Kasumi-1 (cell line): ENCODE data around the gene CYP2D6.
"Not testable (repeated sequence)": the region's sequence is repeated elsewhere in the genome, so short reads cannot be mapped to it uniquely, and the experiment has no call there.

ENCODE experiments used
- DNase-seq, 2 experiments: peaks; one replicate each; lab custom pipeline; 2025; lab: John Stamatoyannopoulos, UW

The CYP2D6 gene

DNA sequence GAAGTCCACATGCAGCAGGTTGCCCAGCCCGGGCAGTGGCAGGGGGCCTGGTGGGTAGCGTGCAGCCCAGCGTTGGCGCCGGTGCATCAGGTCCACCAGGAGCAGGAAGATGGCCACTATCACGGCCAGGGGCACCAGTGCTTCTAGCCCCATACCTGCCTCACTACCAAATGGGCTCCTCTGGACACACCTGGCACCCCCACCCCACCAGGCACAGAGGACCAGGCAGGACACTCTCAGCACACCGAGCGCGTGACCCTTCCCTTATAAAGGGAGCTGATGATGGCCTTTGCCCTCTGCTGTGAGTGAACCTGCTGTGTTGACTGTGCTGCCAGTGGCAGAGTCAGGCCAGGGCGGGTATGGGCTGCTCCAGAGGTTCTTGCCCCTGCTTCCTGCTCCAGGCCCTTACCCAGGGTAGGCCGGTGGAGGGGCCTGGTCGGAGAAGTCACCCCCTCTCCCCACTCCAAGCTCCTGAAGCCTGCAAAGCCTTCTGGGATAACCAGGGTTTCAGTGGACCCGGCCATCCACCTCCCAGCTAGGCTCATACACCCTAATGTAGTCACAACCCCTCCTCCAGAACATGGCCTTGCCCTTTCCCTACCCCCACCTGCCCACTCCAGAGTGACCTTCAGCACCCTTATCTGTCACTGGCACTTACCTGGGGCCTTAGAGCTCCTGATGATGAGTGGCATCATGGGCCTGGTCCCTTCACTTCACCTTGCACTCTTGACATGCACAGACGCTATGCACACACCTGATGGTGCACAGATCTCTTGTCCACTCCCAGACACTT, at the start of gene CYP2D6:
Gene CYP2D6, minus strand, starts transcription at position 172 of the 793 bp plus-strand sequence. Its CDS starts 19 bp downstream, at position 153.
- not testable (repeated sequence) for DNase-seq

DNA sequence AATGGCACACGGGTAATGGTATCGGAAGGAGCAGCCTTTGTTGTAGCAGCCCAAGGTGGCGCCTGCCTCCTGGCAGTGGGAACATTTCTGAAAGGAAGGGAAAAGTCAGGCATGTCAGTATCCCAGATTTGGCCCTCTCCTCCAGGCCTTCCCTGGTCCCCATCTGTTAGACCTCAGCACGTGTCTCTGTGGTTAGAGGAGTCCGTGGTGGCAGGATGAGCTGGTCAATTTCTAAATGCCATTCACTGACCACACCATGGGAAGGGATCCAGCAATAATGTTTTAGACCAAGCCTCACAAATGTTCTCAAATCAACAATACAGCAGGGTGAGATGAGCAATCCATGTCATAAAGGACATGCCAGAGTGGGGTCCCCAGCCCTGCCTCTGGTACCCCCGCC, 49.0 kb upstream of the CYP2D6 start:
- DNase-seq, result no peak

- DNase-seq, result no peak
Measured at GRCh38 chr22:42178910-42179519, 48.4 kb upstream of the CYP2D6 start.

DNA sequence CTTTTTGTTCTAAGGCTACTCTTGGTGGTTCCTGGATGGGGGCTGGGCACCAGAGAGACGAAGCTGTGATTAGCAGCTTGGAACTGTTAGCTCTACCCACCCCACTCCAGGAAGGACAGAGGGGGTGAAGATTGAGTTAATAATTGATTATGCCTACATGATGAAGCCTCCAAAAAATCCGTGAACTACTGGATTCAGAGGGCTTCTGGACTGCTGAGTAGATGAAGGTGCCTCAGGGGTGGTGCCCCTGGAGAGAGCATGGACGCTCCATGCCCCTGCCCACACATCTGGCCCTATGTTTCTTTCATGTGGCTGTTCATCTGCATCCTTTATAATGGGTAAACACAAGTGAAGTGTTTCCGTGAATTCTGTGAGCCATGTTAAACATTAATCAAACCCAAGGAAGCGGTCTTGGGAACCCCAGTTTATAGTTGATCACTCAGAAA, 47.3 kb upstream of the CYP2D6 start:
- DNase-seq, result no peak

DNA sequence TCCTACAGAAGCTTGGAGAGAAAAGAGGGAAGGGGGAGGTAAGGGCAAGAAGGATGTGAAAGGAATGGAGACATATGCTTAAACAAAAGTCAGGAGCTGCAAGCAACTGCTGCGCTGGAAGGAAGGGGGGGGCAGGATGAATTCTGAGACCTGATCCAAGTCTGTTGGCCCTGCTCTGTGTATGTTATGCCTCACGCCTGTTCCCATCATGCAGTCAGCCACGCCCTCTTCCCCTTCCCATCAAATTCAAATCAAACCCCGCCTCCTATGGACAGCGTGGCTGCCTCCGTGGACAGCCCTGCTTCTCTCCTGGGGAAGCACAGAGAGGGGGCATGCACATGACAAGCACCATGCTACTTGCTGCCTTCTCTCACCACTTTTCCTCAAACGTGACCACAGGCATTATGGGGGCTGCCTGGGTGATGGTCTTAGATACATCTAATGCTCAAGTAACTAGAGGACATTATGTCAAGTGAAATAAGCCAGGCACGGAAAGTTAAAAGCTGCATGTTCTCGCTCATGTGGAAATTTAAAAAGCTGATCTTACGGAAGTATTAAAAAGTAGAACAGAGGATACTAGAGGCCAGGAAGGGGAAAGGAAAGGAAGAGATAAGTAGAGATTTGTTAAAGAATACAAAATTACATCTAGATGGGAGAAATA, 45.8 kb upstream of the CYP2D6 start:
- no peak for DNase-seq

DNA sequence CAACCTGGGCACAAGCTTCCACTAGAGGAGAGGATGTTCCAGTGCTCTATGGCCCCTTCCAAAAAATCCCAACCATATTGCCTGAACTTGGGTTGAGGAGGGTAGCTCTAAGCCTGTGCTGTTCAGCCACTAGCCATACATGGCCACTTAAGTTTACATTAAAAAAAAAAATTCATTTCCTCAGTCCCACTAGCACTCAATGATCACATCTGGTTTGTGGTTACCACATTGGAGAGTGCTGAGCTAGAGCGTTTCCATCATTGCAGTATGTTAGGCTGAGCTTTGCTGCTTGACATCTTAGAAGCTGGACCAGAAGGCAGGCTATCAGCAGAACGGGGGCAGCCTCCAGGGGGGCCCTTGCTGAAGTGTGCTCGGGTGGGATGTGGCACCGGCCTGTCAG, 43.5 kb upstream of the CYP2D6 start:
- DNase-seq, result peak in 1 of 2 experiments; percentile 20

DNA sequence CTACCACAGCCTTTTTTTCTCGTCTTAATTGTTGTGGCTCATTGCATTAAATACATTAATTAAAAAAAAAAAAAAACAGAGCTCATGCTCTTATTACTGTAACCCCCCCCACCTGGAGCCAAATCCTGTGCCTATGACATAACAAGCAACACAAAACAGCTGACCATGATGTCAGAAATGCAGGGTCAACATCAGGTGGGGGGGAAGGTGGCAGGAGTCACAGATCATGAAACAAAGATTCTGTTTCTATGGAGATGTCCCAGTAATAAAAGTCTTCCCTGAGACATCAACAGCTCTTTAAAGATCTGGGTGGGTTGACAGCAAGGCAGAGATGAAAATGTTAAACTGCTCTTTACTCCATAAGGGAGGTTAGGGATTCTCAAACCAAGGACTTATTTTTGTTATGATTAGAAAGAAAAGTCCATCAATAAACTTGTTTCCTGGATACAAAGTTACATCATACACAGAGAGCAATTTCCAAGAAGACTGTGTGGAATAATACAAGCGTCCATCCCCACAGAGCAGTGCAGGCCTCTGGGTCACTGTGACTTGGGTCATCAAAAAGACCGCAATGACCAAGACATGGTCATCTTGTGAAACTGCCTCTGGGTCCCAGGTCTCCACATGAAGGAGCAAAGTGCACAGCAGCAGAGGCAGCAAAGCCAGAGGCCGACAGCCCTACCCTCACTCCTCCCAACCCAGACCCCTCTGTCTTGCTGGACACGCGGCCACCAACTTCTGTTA, 42.7 kb upstream of the CYP2D6 start:
- no peak for DNase-seq

GRCh38 chr22:42172773-42173172, 42.2 kb upstream of the CYP2D6 start:
- no peak for DNase-seq

- no peak for DNase-seq
Measured at GRCh38 chr22:42171946-42172719, 41.5 kb upstream of the CYP2D6 start.

DNA sequence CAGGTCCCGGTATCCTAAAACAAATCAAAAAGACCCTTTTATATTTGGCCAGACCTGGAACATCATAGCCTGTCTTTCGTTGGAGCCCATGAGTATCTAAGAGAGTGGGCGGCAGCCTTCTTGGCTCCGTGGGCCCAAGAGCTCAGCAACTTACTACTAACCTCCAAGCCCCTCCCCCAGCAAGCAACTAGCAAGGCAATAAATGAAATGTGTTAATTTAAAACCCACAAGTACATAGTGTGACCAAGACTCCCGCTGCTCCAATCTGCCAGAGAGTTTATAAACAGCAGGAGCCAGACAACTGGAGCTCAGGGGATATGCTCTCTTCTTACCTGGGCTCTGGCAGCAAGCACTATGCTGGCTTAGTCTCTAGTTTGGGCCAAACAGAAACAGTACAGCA, 40.8 kb upstream of the CYP2D6 start:
- DNase-seq, result no peak

DNA sequence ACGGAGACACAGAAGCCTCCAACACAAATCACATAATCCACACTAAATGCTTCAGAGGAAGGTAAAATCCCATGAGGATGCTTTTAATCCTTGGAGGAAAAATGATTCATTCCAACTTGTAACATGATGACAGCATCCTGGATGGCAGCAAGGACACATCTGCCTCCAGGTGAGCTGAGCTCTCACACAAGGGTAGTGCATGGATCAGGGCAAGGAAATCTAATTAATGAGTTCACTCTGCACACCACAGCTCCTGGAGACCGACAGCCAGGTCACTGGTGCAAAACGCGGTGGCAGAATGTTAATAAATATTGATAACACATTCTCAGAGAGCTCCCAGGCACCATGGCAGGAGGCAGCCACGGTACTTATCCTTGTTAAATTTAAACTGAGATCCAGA, 40.3 kb upstream of the CYP2D6 start:
- no peak for DNase-seq

DNA sequence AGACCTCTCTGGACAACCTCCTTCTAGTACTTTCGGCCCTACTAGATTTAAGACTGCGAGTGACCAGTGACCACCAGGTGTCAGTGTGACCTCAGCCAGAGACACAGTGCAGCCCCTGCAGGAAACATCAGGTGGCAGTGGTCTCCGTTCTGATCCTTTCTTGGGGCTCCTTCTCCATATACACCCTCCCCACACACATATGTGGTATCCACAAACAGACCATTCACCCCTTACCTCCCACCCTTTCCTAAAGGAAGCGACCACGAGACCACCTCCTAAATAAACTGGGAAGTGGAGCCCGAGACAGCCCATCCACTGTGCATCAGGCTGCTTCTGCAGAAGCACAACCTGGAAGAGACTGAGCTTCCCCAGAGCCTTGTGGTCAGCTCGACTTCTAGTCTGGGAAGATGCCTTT, 38.5 kb upstream of the CYP2D6 start:
- peak; percentile 74 to 80 for DNase-seq

DNA sequence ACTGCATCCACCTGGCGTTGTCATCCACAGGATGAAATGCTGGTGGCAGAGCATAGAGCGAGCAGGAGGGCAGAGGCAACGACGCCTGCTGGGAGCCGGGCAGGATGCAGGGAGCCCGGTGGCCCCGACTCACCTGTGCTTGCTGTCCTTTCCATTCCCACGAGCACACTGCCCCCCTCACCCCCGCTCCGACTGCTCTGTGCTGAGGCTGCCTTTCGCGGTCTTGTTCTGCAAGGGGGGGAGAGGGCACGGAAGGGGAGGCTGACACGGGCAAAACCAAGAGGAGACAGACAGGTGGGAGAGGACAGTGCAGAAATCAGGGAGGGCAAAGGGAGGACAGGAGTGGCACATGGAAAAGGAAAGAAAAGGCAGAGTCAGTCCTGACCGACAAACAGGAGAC, 37.9 kb upstream of the CYP2D6 start:
- no peak for DNase-seq

- DNase-seq, result no peak
Measured at GRCh38 chr22:42167066-42167465, 36.5 kb upstream of the CYP2D6 start.

DNA sequence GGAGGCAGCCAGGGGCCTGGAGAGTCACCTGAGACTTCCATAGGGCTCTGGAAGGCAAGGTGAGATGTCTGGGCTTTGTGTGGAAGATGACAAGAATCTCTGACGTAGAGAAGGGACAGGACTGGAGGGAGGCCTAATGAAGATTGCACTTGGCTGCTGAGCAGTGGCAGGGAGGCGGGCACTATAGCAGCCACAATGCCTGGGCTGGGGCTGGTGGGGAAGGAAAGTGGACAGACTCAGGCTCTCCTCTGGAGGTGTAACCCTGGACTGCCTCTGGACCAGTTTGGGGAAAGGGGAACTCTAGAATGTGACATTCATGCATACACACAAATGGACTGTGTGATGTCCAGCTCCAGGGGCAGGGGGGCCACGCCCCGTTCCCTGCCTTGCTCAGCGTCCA, 34.3 kb upstream of the CYP2D6 start:
- no peak for DNase-seq

- DNase-seq, result no peak
Measured at GRCh38 chr22:42163515-42163914, 32.9 kb upstream of the CYP2D6 start.

- no peak for DNase-seq
Measured at GRCh38 chr22:42162728-42163489, 32.3 kb upstream of the CYP2D6 start.

DNA sequence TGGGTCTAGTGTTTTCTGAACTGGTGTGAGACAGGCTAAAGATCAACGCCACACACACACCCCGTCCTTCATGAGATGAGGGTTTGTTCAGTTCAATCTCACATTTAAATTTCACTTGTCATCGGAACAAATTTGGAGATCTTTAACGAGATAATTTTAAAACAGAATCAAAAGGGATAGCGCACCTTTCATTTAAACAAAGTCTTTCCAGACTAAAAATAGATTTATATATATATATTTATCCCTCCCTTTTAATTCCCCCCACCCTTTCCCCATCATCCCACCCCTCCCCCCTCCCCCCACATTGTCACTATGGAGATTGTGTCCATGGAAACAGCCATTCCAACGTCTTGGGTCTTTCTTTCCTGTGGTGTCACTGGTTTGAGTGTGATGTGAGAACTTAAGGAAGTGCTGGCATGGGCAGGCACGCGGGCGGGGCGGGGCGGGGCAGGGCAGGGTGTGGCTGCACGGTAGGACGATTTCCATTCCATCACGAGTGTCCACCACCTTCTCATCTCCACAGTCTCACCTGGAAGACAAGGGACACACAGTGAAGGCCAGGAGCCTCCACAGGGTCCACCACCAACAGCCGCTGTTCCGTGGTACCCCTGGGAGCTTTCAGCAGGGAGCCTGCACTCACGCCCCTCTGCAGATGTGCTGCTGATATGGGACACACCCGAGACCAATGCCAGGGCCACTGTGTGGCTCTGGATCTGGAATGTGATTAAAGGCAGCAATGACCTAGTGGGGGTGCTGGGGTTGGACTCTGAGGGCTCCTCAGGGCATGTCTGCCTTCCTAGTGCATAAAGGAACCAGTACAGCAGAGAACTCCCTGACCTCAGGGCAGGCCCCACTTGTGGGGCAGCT, 30.5 kb upstream of the CYP2D6 start:
- DNase-seq, result no peak

DNA sequence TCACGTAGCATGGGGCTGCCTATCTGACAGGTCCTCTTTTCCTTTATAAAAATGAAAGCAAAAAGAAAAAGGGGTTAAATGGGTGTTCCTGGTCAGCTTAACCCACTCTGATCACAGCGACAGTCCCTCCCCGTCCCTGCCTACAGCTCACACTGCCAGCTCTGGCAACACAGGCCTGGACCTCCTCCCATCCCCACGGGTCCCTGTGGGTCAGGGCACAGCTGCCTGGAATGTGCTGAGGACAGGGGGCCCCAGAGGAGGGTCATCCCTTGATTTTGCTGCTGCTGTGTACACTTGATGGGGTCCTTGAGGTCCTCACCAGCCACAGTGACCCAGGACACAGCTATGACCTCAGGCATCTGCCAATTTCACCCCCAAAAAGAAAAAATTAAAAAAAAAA, 29.6 kb upstream of the CYP2D6 start:
- no peak for DNase-seq
